B cell (primary cell): ENCODE results near the gene GSTM3. TPM values are rescaled to one million over a fixed set of nuclear protein-coding genes. Genes with fewer than 3 reads are reported as not detected.
"Not testable (repeated sequence)": the region's sequence is repeated elsewhere in the genome, so short reads cannot be mapped to it uniquely, and the experiment has no call there.

Experiments used
- ATAC-seq: fragments of 200-7000 bp; cut with Tn5 transposase; one replicate; pipeline ENCODE4 v1.10.0; 2021; ENCODE audit warnings: low read depth, mild to moderate bottlenecking, moderate number of reproducible peaks, moderate library complexity
- CTCF ChIA-PET: fragments of 350-600 bp; sonication (Branson Sonifier 250); formaldehyde crosslinking; loops from one replicate; lab custom pipeline; 2021; ENCODE audit warnings: antibody characterized with exemption, inconsistent platforms; lab: Charles Lee
- POLR2A ChIA-PET: fragments of 350-600 bp; sonication (Branson Sonifier 250); formaldehyde crosslinking; loops from one replicate; lab custom pipeline; 2021; ENCODE audit warnings: antibody characterized with exemption; lab: Charles Lee
- DNase-seq: peaks from one replicate; pipeline ENCODE4 v3.0.0; 2013
- H2AFZ ChIP-seq: 2 replicates; pipeline ENCODE4 v1.6.1; 2012; ENCODE audit warnings: mild to moderate bottlenecking, low read depth, low read length; ENCODE audit not compliant: insufficient read depth, poor library complexity, severe bottlenecking
- H3K27ac ChIP-seq, 2 donors: 1 replicate in 1 of 2; 2 replicates in 1 of 2; pipeline ENCODE4 v1.5.1; 2012 to 2013; ENCODE audit warnings: low read length in 2 of 2, mild to moderate bottlenecking in 2 of 2, moderate library complexity in 1 of 2
- H3K27me3 ChIP-seq, 4 experiments: fragments of 200-600 bp in 1 of 4; sonication (generic) in 1 of 4; replicated peaks in 1 of 4; 1 replicate in 2 of 4; 2 replicates in 2 of 4; pipeline versions ENCODE4 v1.6.1 to v1.7.0; 2013 to 2016; ENCODE audit warnings: low read length in 3 of 4, mild to moderate bottlenecking in 2 of 4, mixed read lengths in 1 of 4, moderate library complexity in 1 of 4; ENCODE audit not compliant: insufficient read depth in 4 of 4, control insufficient read depth in 3 of 4; ENCODE audit errors: control extremely low read depth in 1 of 4
- H3K36me3 ChIP-seq, 2 experiments: replicated peaks in 1 of 2; 1 replicate in 1 of 2; 2 replicates in 1 of 2; pipeline versions ENCODE4 v1.6.1 to v1.7.1; 2013; ENCODE audit warnings: low read length in 1 of 2; ENCODE audit not compliant: insufficient read depth in 2 of 2, control insufficient read depth in 1 of 2; ENCODE audit errors: control extremely low read depth in 1 of 2, extremely low read depth in 1 of 2
- H3K4me1 ChIP-seq, 2 donors: fragments of 200-600 bp in 1 of 2; sonication (generic) in 1 of 2; 1 replicate in 1 of 2; 2 replicates in 1 of 2; pipeline versions ENCODE4 v1.5.1 to v1.6.1; 2013 to 2017; ENCODE audit warnings: low read length in 2 of 2; ENCODE audit not compliant: control insufficient read depth in 2 of 2, insufficient read depth in 2 of 2
- H3K4me2 ChIP-seq: replicated peaks from 2 replicates; pipeline ENCODE3; 2012; ENCODE audit warnings: mild to moderate bottlenecking, low read depth, low read length; ENCODE audit not compliant: poor library complexity, severe bottlenecking
- H3K4me3 ChIP-seq, 5 experiments: fragments of 200-600 bp in 1 of 5; sonication (generic) in 1 of 5; 1 replicate in 3 of 5; 2 replicates in 2 of 5; pipeline versions ENCODE4 v1.5.1 to v1.7.0; 2011 to 2016; ENCODE audit warnings: low read length in 4 of 5, mild to moderate bottlenecking in 4 of 5, low read depth in 2 of 5, control low read depth in 1 of 5, moderate library complexity in 1 of 5; ENCODE audit not compliant: insufficient read depth in 1 of 5; ENCODE audit errors: control extremely low read depth in 1 of 5, extremely low read depth in 1 of 5
- H3K79me2 ChIP-seq: fragments of 200-600 bp; sonication (generic); one replicate; pipeline ENCODE4 v1.6.0; 2016; ENCODE audit warnings: low read length; ENCODE audit not compliant: control insufficient read depth, insufficient read depth
- H3K9ac ChIP-seq: fragments of 200-600 bp; sonication (generic); 2 replicates; pipeline ENCODE4 v1.6.1; 2017; ENCODE audit warnings: mild to moderate bottlenecking, low read length, moderate library complexity
- H3K9me3 ChIP-seq, 3 donors: one replicate each; pipeline versions ENCODE4 v1.6.1 to v1.7.1; 2013; ENCODE audit warnings: low read length in 2 of 3; ENCODE audit not compliant: control insufficient read depth in 2 of 3, insufficient read depth in 1 of 3; ENCODE audit errors: control extremely low read depth in 1 of 3
- H4K20me1 ChIP-seq: 2 replicates; pipeline ENCODE4 v1.6.0; 2012; ENCODE audit warnings: mild to moderate bottlenecking, low read length; ENCODE audit not compliant: insufficient read depth, control insufficient read depth, poor library complexity, severe bottlenecking
- H3K27ac Mint-ChIP-seq: one replicate; pipeline ENCODE4 v1.8.0; 2021; ENCODE audit warnings: mixed read lengths
- H3K27me3 Mint-ChIP-seq: one replicate; pipeline ENCODE4 v1.8.0; 2021; ENCODE audit warnings: mixed read lengths
- H3K4me1 Mint-ChIP-seq: one replicate; pipeline ENCODE4 v1.8.0; 2021; ENCODE audit warnings: mixed read lengths
- H3K4me3 Mint-ChIP-seq: one replicate; pipeline ENCODE4 v1.8.0; 2021; ENCODE audit warnings: mixed read lengths
- H3K9me3 Mint-ChIP-seq: one replicate; pipeline ENCODE4 v1.8.0; 2022; ENCODE audit warnings: mixed read lengths; ENCODE audit not compliant: insufficient read depth
- CTCF ChIP-seq: fragments of 200-600 bp; IDR thresholded peaks from one replicate; pipeline ENCODE4 v1.8.0; 2022; ENCODE audit warnings: antibody characterized with exemption, mild to moderate bottlenecking
- EZH2 ChIP-seq: IDR thresholded peaks from 2 replicates; pipeline ENCODE4 v1.6.1; 2012; ENCODE audit warnings: borderline replicate concordance, low read depth, mild to moderate bottlenecking, moderate library complexity, low read length; ENCODE audit not compliant: insufficient read depth, poor library complexity, severe bottlenecking
- WGBS: methylation state at CpG from one replicate; pipeline ENCODE4 v1.1.5; 2013; ENCODE audit warnings: missing lambda C conversion rate; ENCODE audit not compliant: insufficient coverage; 5-methylcytosine and 5-hydroxymethylcytosine counted together
- intact Hi-C: fragments of 100-400 bp; cut with micrococcal nuclease; formaldehyde crosslinking; loops from one replicate; pipeline ENCODE4 v1.10.0; 2022
- polyA plus RNA-seq: library from polyadenylated mRNA; depleted of rRNA; stranded (reverse); fragments of >200 nt; gene quantifications from 2 replicates; pipeline ENCODE4 v1.2.3, GENCODE V29; 2012
- total RNA-seq, 2 donors: library from RNA; stranded (reverse); fragments of 120-200 nt in 1 of 2; gene quantifications; 1 replicate in 1 of 2; 2 replicates in 1 of 2; pipeline versions ENCODE4 v1.2.3 to v1.2.4, GENCODE V29; 2013 to 2022

GSTM3 gene
- total and polyA plus RNA-seq, 2 donors (not counting 1 experiment from before 2014, with no cell fraction given): 1.9 to 2.8 TPM

GRCh38 chr1:109694400-109694799 lies 46.4 kb downstream of the GSTM3 start:
- intact Hi-C loops, H3K36me3 ChIP-seq, H3K4me1 Mint-ChIP-seq, H3K4me3 ChIP-seq, H3K27me3 Mint-ChIP-seq, H3K4me2 ChIP-seq, H4K20me1 ChIP-seq, H3K27ac Mint-ChIP-seq, H3K27me3 ChIP-seq, H3K4me1 ChIP-seq, DNase-seq, H3K9ac ChIP-seq, H3K27ac ChIP-seq, H3K9me3 ChIP-seq, H3K9me3 Mint-ChIP-seq, CTCF ChIA-PET, H2AFZ ChIP-seq, H3K4me3 Mint-ChIP-seq, POLR2A ChIA-PET, H3K79me2 ChIP-seq, ATAC-seq: not testable (repeated sequence)
- WGBS: no CpG with 5 or more reads among the region's 5 CpGs

- no peaks in the 10 kb centered on the region for H3K79me2 ChIP-seq
- Mint-ChIP-seq H3K4me3 (no peak overlapping the region), H3K27ac (no peak overlapping the region), H3K4me1 (peaks cover 6% of the 10 kb centered on the region), H3K27me3 (no peaks in the 10 kb centered on the region), H3K9me3 (no peaks in the 10 kb centered on the region)
- intact Hi-C loops: no loop called here
- DNase-seq (no peak), ATAC-seq (no peak)
- H3K4me1 ChIP-seq: no peaks in the 10 kb centered on the region
- no peaks in the 10 kb centered on the region for H3K27me3 ChIP-seq
- H3K27ac ChIP-seq: no peak overlapping the region
- ChIA-PET POLR2A (no interaction called here), CTCF (interaction anchor here (0.6 kb wide), 2 partner anchors 121 to 804 kb away, joined by 3 to 4 read pairs; no protein-coding TSS in a partner anchor)
- H4K20me1 ChIP-seq: no peaks in the 10 kb centered on the region
- no CpG with 5 or more reads among the region's 6 CpGs for WGBS
- H3K4me2 ChIP-seq: no peak overlapping the region
- no peak overlapping the region for H2AFZ ChIP-seq
- no peak overlapping the region for H3K9ac ChIP-seq
- no peaks in the 10 kb centered on the region for H3K36me3 ChIP-seq
- TF ChIP-seq EZH2 (no peak), CTCF (no peak)
- H3K4me3 ChIP-seq: no peak overlapping the region
- no peaks in the 10 kb centered on the region for H3K9me3 ChIP-seq
These were observed 49.1 kb downstream of the GSTM3 start for GRCh38 chr1:109691759-109692158.
